ENCODE data around the gene TRIM28.
"Not testable (repeated sequence)": the region's sequence is repeated elsewhere in the genome, so short reads cannot be mapped to it uniquely, and the experiment has no call there.

Gene TRIM28

GRCh38 chr19:58518256-58519086, 25.4 kb upstream of the TRIM28 start:
- H3K4me3 ChIP-seq (ENCODE audit: low read length) = peak overlapping the region; percentile 88
- no peak for DNase-seq (ENCODE audit: low read depth, low spot score)

GRCh38 chr19:58519087-58519354, 24.8 kb upstream of the TRIM28 start:
- H3K4me3 ChIP-seq (ENCODE audit: low read length) = peak overlapping the region; percentile 88
- DNase-seq (ENCODE audit: low read depth, low spot score) = peak; percentile 64

GRCh38 chr19:58519355-58520256, 24.3 kb upstream of the TRIM28 start, which contains the start of gene ZBTB45:
Gene ZBTB45, minus strand, starts transcription at chr19:58519810. Its CDS starts 2,137 bp downstream, at chr19:58517673.
- peak within 1 kb of the TSS; percentile 88 for H3K4me3 ChIP-seq (ENCODE audit: low read length)
- DNase-seq (ENCODE audit: low read depth, low spot score) = peak; percentile 94

GRCh38 chr19:58520257-58520599, 23.6 kb upstream of the TRIM28 start:
- no peak for DNase-seq (ENCODE audit: low read depth, low spot score)
- H3K4me3 ChIP-seq (ENCODE audit: low read length) = peak overlapping the region; percentile 88

DNA sequence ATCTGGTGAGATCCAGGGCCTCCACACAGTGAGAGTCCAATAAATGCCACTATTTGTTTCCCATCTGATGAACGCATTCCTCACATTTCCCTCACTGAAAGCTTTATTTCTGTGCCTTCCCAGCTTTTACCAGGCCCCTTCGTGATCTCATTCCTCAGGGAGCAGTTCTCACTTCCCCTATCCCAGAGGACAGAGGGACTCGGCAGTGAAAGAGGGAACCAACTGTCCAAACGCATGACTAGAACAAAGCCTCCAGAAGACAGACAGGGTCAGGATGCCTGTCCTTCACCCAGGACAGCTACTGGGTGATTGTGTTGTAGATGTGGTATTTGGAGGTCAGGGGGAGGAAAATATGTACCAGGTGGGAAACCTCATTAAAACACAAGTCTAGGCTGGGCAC, 22.2 kb upstream of the TRIM28 start:
- no peak overlapping the region for H3K4me3 ChIP-seq (ENCODE audit: low read length)
- DNase-seq (ENCODE audit: low read depth, low spot score) = no peak

- no peak overlapping the region for H3K4me3 ChIP-seq (ENCODE audit: low read length)
- DNase-seq (ENCODE audit: low read depth, low spot score) = no peak
Observed at GRCh38 chr19:58522709-58523108, 21.2 kb upstream of the TRIM28 start.

DNA sequence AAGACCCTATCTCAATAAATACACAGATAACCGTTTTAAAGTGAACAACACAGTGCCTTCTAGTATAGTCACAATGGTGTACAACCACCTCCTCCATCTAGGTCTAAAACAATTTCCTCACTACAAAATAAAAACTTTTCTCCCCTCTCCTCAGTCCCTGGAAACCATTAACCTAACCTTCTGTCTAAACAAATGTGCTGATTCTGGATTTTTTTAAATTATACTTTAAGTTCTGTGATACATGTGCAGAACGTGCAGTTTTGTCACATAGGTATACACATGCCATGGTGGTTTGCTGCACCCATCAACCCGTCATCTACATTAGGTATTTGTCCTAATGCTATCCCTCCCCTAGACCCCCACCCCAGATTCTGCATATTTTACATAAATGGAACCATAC, 14.5 kb upstream of the TRIM28 start:
- no peak for DNase-seq (ENCODE audit: low read depth, low spot score)
- no peak overlapping the region for H3K4me3 ChIP-seq (ENCODE audit: low read length)

DNA sequence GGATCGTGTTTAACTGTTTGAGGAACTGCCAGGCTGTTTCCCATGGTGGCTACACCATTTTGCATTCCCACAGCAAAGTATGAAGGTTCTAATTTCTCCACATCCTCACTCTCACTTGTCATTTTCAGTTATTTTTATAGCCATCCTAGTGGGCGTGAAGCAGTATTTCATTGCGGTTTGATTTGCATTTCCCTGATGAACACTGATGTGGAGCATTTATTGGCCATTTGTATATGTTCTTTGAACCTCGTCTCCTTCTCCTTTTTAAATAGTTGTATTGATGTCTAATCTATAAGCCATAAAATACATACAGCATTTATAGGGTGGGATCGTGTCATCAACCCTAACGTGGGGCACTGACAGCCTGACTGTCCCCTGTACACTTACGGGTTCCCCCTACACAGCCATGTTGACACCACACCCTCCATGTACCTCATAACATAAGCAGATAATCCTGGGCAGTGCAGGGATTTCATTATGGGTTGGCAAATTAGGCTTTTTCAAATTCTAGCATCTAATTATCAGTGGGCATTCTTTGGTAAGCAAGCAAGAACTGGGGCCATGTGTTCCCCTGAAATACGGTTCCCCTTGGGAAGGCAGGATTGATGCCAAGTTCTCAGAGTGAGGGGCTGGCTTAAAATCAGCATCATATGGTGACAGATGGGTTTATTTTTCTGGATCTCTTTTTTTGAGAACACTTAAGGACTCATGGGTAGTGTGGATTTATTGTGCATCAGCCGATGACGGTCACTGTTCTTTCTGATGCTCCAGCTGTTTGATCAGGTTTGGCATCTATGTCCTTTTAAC, 12.6 kb upstream of the TRIM28 start:
- DNase-seq (ENCODE audit: low read depth, low spot score) = no peak
- H3K4me3 ChIP-seq (ENCODE audit: low read length) = no peak overlapping the region

DNA sequence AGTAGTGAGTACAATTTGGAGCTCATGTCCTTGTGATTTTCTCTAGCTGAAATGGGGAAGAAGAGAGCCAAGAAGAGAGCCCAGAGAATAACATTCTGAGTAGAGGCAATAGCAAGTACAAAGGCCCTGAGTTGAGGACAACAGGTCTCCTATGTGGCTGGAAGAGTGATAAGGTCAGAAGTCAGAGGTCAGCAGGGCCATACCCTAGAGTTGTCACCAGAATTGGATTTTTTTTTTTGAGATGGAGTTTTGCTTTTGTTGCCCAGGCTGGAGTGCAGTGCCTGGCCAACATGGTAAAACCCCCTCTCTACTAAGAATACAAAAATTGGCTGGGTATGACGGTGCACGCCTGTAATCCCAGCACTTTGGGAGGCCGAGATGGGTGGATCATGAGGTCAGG, 8.0 kb upstream of the TRIM28 start:
- H3K4me3 ChIP-seq (ENCODE audit: low read length) = no peak overlapping the region
- DNase-seq (ENCODE audit: low read depth, low spot score) = no peak

GRCh38 chr19:58536852-58537798, 6.7 kb upstream of the TRIM28 start:
- DNase-seq (ENCODE audit: low read depth, low spot score) = no peak

DNA sequence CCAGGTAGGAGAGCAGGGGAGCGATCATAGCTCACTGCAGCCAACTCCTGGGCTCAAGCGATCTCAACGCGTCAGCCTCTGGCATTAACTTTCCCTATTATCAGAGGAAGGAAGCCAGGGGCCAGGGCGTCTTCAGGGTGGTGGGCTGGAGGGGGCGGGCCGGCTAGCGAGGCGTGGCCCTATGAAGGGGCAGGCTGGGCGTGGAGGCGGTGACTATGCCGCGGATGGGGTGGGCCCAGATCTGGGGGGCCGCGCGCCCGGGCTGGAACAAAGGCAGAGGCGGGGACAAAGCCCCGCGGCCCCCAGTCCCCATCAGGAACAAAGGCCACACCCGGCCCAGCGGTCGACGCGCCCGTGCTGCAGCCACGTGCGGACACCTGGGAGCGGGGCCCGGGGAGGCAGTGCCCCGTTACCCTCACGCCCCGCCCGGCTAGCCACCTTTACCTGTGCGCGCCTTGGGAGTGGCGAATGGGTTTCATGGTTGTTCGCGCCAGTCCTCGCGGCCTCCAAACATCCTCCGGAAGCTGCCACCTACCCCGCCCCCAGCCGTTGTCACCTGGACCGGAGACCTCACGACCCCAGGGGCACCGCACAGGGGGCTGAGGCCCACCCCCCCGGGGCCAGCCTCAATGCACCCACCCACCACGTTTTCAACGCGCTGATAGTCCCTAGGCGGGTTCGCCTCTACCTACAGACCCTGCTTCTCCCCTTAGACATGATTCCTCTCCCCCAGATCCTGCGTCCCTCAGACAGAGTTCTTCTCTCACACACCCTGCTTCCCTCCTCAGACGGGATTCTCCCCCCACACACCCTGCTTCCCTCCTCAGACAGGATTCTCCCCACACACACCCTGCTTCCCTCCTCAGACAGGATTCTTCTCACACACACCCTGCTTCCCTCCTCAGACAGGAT, 5.4 kb upstream of the TRIM28 start:
- DNase-seq (ENCODE audit: low read depth, low spot score) = peak; percentile 57

More at GRCh38 chr19:58536852-58537798, 6.7 kb upstream of the TRIM28 start:
- no peak overlapping the region for H3K4me3 ChIP-seq (ENCODE audit: low read length)

DNA sequence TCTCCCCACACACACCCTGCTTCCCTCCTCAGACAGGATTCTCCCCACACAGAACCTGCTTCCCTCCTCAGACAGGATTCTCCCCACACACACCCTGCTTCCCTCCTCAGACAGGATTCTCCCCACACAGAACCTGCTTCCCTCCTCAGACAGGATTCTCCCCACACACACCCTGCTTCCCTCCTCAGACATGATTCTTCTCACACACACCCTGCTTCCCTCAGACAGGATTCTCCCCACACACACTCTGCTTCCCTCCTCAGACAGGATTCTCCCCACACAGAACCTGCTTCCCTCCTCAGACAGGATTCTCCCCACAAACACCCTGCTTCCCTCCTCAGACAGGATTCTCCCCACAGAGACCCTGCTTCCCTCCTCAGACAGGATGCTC, 4.7 kb upstream of the TRIM28 start:
- H3K4me3 ChIP-seq (ENCODE audit: low read length) = not testable (repeated sequence)

More for the DNA sequence above, 5.4 kb upstream of the TRIM28 start:
- peak overlapping the region; percentile 61 for H3K4me3 ChIP-seq (ENCODE audit: low read length)

DNA sequence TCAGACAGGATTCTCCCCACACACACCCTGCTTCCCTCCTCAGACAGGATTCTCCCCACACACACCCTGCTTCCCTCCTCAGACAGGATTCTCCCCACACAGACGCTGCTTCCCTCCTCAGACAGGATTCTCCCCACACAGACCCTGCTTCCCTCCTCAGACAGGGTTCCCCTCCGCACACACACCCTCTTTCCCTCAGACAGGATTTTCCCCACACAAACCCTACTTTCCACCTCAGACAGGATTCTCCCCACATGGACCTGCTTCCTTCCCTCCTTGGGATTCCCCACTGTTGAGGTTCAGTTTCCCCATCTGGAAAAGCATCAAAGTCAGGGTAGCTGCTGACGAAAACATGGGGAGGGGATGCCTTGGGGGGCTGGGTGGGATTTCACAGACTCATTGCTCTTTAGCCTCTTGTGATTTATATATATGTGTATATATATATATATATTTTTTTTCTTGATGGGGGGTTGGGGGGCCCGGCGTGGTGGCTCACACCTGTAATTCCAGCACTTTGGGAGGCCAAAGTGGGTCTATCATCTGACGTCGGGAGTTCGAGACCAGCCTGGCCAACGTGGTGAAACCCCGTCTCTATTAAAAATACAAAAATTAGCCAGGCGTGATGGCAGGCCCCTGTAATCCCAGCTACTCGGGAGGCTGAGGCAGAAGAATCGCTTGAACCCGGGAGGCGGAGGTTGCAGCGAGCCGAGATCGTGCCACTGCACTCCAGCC, 1.1 kb upstream of the TRIM28 start:
- not testable (repeated sequence) for DNase-seq (ENCODE audit: low read depth, low spot score); H3K4me3 ChIP-seq (ENCODE audit: low read length)

More for the DNA sequence above, 4.7 kb upstream of the TRIM28 start:
- not testable (repeated sequence) for DNase-seq (ENCODE audit: low read depth, low spot score)

DNA sequence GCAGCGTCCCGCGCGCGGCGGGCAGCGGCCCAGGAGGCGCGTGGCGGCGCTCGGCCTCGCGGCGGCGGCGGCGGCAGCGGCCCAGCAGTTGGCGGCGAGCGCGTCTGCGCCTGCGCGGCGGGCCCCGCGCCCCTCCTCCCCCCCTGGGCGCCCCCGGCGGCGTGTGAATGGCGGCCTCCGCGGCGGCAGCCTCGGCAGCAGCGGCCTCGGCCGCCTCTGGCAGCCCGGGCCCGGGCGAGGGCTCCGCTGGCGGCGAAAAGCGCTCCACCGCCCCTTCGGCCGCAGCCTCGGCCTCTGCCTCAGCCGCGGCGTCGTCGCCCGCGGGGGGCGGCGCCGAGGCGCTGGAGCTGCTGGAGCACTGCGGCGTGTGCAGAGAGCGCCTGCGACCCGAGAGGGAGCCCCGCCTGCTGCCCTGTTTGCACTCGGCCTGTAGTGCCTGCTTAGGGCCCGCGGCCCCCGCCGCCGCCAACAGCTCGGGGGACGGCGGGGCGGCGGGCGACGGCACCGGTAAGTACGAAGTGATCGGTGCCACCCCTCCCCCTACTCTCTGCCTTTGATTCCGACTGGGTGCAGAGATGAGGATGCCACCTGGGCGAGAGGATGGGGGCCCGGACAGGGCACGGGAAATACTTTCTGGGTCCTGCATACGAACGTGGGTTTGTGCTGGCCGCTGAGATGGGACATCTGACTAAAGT, 874 bp downstream of the TRIM28 start:
- H3K4me3 ChIP-seq (ENCODE audit: low read length) = peak overlapping the region; percentile 87
- DNase-seq (ENCODE audit: low read depth, low spot score) = no peak

DNA sequence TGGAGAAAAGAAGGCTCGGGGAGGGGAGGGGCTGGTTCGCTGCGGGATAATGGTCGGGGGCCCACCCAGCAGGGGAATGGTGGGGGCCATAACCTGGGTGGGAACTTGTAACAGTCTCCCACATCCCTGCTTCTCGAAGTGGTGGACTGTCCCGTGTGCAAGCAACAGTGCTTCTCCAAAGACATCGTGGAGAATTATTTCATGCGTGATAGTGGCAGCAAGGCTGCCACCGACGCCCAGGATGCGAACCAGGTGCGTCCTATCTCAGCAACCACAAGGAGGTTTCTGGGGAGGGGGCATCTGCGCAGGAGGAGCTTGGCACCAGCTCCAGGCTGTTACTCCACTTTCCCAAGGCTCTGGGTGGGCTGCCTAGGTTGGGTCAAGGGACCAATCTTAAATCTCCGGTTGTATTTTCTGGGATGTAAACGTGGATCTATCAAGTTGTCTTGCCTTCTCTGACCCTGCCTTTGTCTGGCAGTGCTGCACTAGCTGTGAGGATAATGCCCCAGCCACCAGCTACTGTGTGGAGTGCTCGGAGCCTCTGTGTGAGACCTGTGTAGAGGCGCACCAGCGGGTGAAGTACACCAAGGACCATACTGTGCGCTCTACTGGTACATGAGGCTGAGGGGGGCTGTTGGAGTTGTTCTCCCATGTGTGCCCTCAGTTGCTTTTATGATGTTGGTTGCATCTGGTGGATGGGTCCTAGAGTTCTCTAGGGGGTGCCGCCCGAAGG, 1.6 kb downstream of the TRIM28 start:
- DNase-seq (ENCODE audit: low read depth, low spot score) = no peak
- H3K4me3 ChIP-seq (ENCODE audit: low read length) = peak overlapping the region; percentile 87

All from Jurkat, Clone E6-1 (cell line).